Erythroblast (primary cell): Measurements from ENCODE around the gene KCNK18.
A peak's percentile ranks its signal among the peaks of the same experiment; 100 is the strongest.
"Not testable (repeated sequence)": the region's sequence is repeated elsewhere in the genome, so short reads cannot be mapped to it uniquely, and the experiment has no call there.

Experiments
- DNase-seq, 2 experiments: peaks; one replicate each; lab custom pipeline; 2025; lab: John Stamatoyannopoulos, UW
- GATA1 ChIP-seq: IDR thresholded peaks from 2 replicates; pipeline ENCODE4 v1.6.1; 2011; ENCODE audit warnings: low read depth, mild to moderate bottlenecking, control low read depth, low read length, moderate library complexity
- POLR2A ChIP-seq: IDR thresholded peaks from 2 replicates; pipeline ENCODE4 v1.6.1; 2011; ENCODE audit warnings: mild to moderate bottlenecking, low read length

The KCNK18 gene

GRCh38 chr10:117217196-117217761 is 20.0 kb downstream of the KCNK18 start:
- peak; percentile 35 to 43 for DNase-seq

GRCh38 chr10:117218654-117219053 is 21.4 kb downstream of the KCNK18 start:
- peak; percentile 67 to 89 for DNase-seq
- TF ChIP-seq GATA1 (no peak), POLR2A (no peak)

More at GRCh38 chr10:117217196-117217761, 20.0 kb downstream of the KCNK18 start:
- no peak for TF ChIP-seq POLR2A
- TF ChIP-seq GATA1: no peak

- no peak for DNase-seq
- TF ChIP-seq GATA1 (no peak), POLR2A (no peak)
These were observed 23.9 kb downstream of the KCNK18 start for GRCh38 chr10:117221156-117221711.

- TF ChIP-seq GATA1: no peak
- TF ChIP-seq POLR2A: no peak
- DNase-seq: no peak
These were observed 25.3 kb downstream of the KCNK18 start for GRCh38 chr10:117222552-117222951.

GRCh38 chr10:117222976-117223692 is 25.8 kb downstream of the KCNK18 start:
- DNase-seq: no peak
- no peak for TF ChIP-seq GATA1
- TF ChIP-seq POLR2A: no peak

- no peak for DNase-seq
- TF ChIP-seq POLR2A: no peak
- TF ChIP-seq GATA1: no peak
These were observed 26.6 kb downstream of the KCNK18 start for GRCh38 chr10:117223693-117224430.

GRCh38 chr10:117224881-117225280 is 27.6 kb downstream of the KCNK18 start:
- no peak for TF ChIP-seq GATA1

GRCh38 chr10:117226813-117227451 is 29.6 kb downstream of the KCNK18 start:
- peak; percentile 68 to 69 for DNase-seq
- TF ChIP-seq POLR2A (no peak), GATA1 (no peak)

More at GRCh38 chr10:117224881-117225280, 27.6 kb downstream of the KCNK18 start:
- DNase-seq: no peak

GRCh38 chr10:117228210-117228609 is 30.9 kb downstream of the KCNK18 start:
- TF ChIP-seq GATA1 (no peak), POLR2A (no peak)
- no peak for DNase-seq

- not testable (repeated sequence) for DNase-seq
These were observed 32.8 kb downstream of the KCNK18 start for GRCh38 chr10:117230107-117230506.

- DNase-seq: no peak
- no peak for TF ChIP-seq POLR2A
- TF ChIP-seq GATA1: no peak
These were observed 40.2 kb downstream of the KCNK18 start for GRCh38 chr10:117237401-117237991.

- TF ChIP-seq GATA1: no peak
- no peak for TF ChIP-seq POLR2A
- no peak for DNase-seq
These were observed 41.8 kb downstream of the KCNK18 start for GRCh38 chr10:117239051-117239450.
